ENCODE measurements around the gene CYB561D2.

CYB561D2 gene

GRCh38 chr3:50330330-50330729, 20.3 kb upstream of the CYB561D2 start:
- no peak for DNase-seq (ENCODE audit: extremely low spot score)
- POLR2A ChIA-PET = no interaction called here
- TF ChIP-seq FOXM1 (IDR thresholded peaks at IDR 0.05; ENCODE audit: borderline replicate concordance) (no peak), CTBP1 (IDR thresholded peaks at IDR 0.05; ENCODE audit: borderline replicate concordance) (no peak), ZNF384 (IDR thresholded peaks at IDR 0.05) (no peak), SP1 (IDR thresholded peaks at IDR 0.05) (no peak), SUZ12 (IDR thresholded peaks at IDR 0.05) (no peak), HDGF (IDR thresholded peaks at IDR 0.05; ENCODE audit: borderline replicate concordance) (no peak), NFRKB (IDR thresholded peaks at IDR 0.05) (no peak), PKNOX1 (IDR thresholded peaks at IDR 0.05) (no peak), ELF4 (IDR thresholded peaks at IDR 0.05) (no peak), L3MBTL2 (conservative IDR thresholded peaks at IDR 0.05) (no peak), FOXK2 (IDR thresholded peaks at IDR 0.05) (no peak), BHLHE40 (IDR thresholded peaks at IDR 0.05; ENCODE audit: borderline replicate concordance) (no peak), TARDBP (IDR thresholded peaks at IDR 0.05) (no peak), LEF1 (IDR thresholded peaks at IDR 0.05; ENCODE audit: borderline replicate concordance) (no peak), ARNT (IDR thresholded peaks at IDR 0.05) (no peak)
- CTCF ChIA-PET = no interaction called here

- POLR2A ChIA-PET = interaction anchor here (1.1 kb wide), 1 partner anchor 22 kb away, joined by 5 read pairs; no protein-coding TSS in a partner anchor
- CTCF ChIA-PET = interaction anchor here (1.0 kb wide), 1 partner anchor 136 kb away, joined by 3 read pairs; no protein-coding TSS in a partner anchor
- DNase-seq (ENCODE audit: extremely low spot score) = no peak
- TF ChIP-seq ZNF384 (IDR thresholded peaks at IDR 0.05) (no peak), ELF4 (IDR thresholded peaks at IDR 0.05) (no peak), LEF1 (IDR thresholded peaks at IDR 0.05; ENCODE audit: borderline replicate concordance) (no peak), L3MBTL2 (conservative IDR thresholded peaks at IDR 0.05) (no peak), NFRKB (IDR thresholded peaks at IDR 0.05) (no peak), PKNOX1 (IDR thresholded peaks at IDR 0.05) (no peak), SUZ12 (IDR thresholded peaks at IDR 0.05) (no peak), HDGF (IDR thresholded peaks at IDR 0.05; ENCODE audit: borderline replicate concordance) (no peak), TARDBP (IDR thresholded peaks at IDR 0.05) (no peak), CTBP1 (IDR thresholded peaks at IDR 0.05; ENCODE audit: borderline replicate concordance) (no peak), ARNT (IDR thresholded peaks at IDR 0.05) (no peak)
These were observed 19.2 kb upstream of the CYB561D2 start for GRCh38 chr3:50331364-50331907.

GRCh38 chr3:50333744-50334328, 16.8 kb upstream of the CYB561D2 start:
- no peak for TF ChIP-seq NFRKB (IDR thresholded peaks at IDR 0.05)
- no peak for TF ChIP-seq TARDBP (IDR thresholded peaks at IDR 0.05)
- TF ChIP-seq FOXK2 (IDR thresholded peaks at IDR 0.05) = no peak
- TF ChIP-seq FOXA1 (IDR thresholded peaks at IDR 0.05) = no peak
- no peak for TF ChIP-seq SUZ12 (IDR thresholded peaks at IDR 0.05)
- ChIA-PET CTCF (no interaction called here), POLR2A (no interaction called here)
- no peak for DNase-seq (ENCODE audit: extremely low spot score)

GRCh38 chr3:50334339-50335075, 16.2 kb upstream of the CYB561D2 start:
- TF ChIP-seq ARNT (IDR thresholded peaks at IDR 0.05) (no peak), NFRKB (IDR thresholded peaks at IDR 0.05) (no peak), CTBP1 (IDR thresholded peaks at IDR 0.05; ENCODE audit: borderline replicate concordance) (no peak), L3MBTL2 (conservative IDR thresholded peaks at IDR 0.05) (no peak), FOXA1 (IDR thresholded peaks at IDR 0.05) (no peak), HDGF (IDR thresholded peaks at IDR 0.05; ENCODE audit: borderline replicate concordance) (no peak), TARDBP (IDR thresholded peaks at IDR 0.05) (no peak)
- ChIA-PET CTCF (interaction anchor here (0.6 kb wide), 1 partner anchor 60 kb away, joined by 3 read pairs; no protein-coding TSS in a partner anchor), POLR2A (interaction anchor here (1.1 kb wide), 1 partner anchor 16 kb away, joined by 3 read pairs; the partner anchor contains the start of genes CYB561D2 and NPRL2)
- no peak for DNase-seq (ENCODE audit: extremely low spot score)

- POLR2A ChIA-PET = interaction anchor here (0.6 to 3.9 kb wide), 54 partner anchors 8 to 276 kb away, joined by 3 to 119 read pairs (median 4); partner anchors contain the start of genes CISH, CYB561D2, GNAI2 and HEMK1
- no peak for DNase-seq (ENCODE audit: extremely low spot score)
- CTCF ChIA-PET = interaction anchor here (0.6 to 1.6 kb wide), 9 partner anchors 8 to 391 kb away, joined by 3 to 10 read pairs (median 3); partner anchors contain the start of genes CYB561D2, NPRL2 and TUSC2
- TF ChIP-seq SUZ12 (IDR thresholded peaks at IDR 0.05) (no peak), NFRKB (IDR thresholded peaks at IDR 0.05) (no peak), ZNF384 (IDR thresholded peaks at IDR 0.05) (no peak), ARNT (IDR thresholded peaks at IDR 0.05) (no peak), FOXA1 (IDR thresholded peaks at IDR 0.05) (no peak), TARDBP (IDR thresholded peaks at IDR 0.05) (no peak), L3MBTL2 (conservative IDR thresholded peaks at IDR 0.05) (no peak), FOXK2 (IDR thresholded peaks at IDR 0.05) (no peak), BHLHE40 (IDR thresholded peaks at IDR 0.05; ENCODE audit: borderline replicate concordance) (no peak), CTBP1 (IDR thresholded peaks at IDR 0.05; ENCODE audit: borderline replicate concordance) (no peak), PKNOX1 (IDR thresholded peaks at IDR 0.05) (no peak), HDGF (IDR thresholded peaks at IDR 0.05; ENCODE audit: borderline replicate concordance) (no peak), LEF1 (IDR thresholded peaks at IDR 0.05; ENCODE audit: borderline replicate concordance) (no peak), FOXM1 (IDR thresholded peaks at IDR 0.05; ENCODE audit: borderline replicate concordance) (no peak), SP1 (IDR thresholded peaks at IDR 0.05) (no peak), ELF4 (IDR thresholded peaks at IDR 0.05) (no peak)
These were observed 14.0 kb upstream of the CYB561D2 start for GRCh38 chr3:50336452-50337174.

All from HEK293T (cell line).